GM12878 (cell line): Measurements from ENCODE around the gene SRPK3. TPM values are rescaled to one million over a fixed set of nuclear protein-coding genes. Genes with fewer than 3 reads are reported as not detected.
A peak's percentile ranks its signal among the peaks of the same experiment; 100 is the strongest.

ENCODE experiments used
- ATAC-seq: fragments of 200-7000 bp; cut with Tn5 transposase; 3 replicates; pipeline ENCODE4 v1.9.1; 2020; ENCODE audit warnings: mild to moderate bottlenecking, moderate library complexity
- BruUV-seq: library from RNA; stranded (reverse); fragments of 400-500 nt; replicated peaks from 2 replicates; lab custom pipeline; 2021; lab: Mats Ljungman, UMichigan
- CTCF ChIA-PET: fragments of 300-600 bp; sonication (Branson Sonifier 250); formaldehyde crosslinking; extraction: SDS; loops from one replicate; lab custom pipeline; 2021; ENCODE audit warnings: inconsistent platforms; lab: Yijun Ruan, JAX
- POLR2A ChIA-PET: fragments of 350-600 bp; formaldehyde crosslinking; extraction: SDS; loops from one replicate; lab custom pipeline; 2021; ENCODE audit warnings: inconsistent platforms; lab: Charles Lee
- RAD21 ChIA-PET: fragments of 300-600 bp; sonication (Branson Sonifier 250); formaldehyde crosslinking; loops from one replicate; lab custom pipeline; 2023; ENCODE audit warnings: antibody characterized with exemption; ENCODE audit not compliant: unreplicated experiment; lab: Charles Lee
- SMC1A ChIA-PET: fragments of 300-600 bp; sonication (Branson Sonifier 250); formaldehyde crosslinking; loops from one replicate; lab custom pipeline; 2023; ENCODE audit not compliant: unreplicated experiment, uncharacterized antibody; lab: Charles Lee
- DNase-seq: peaks from one replicate; pipeline ENCODE4 v3.0.0-alpha.2; 2011; ENCODE audit warnings: low read depth, low spot score
- FAIRE-seq: peaks from 3 replicates; lab custom pipeline; 2011; peaks lifted over from hg19 to GRCh38; lab: Jason Lieb, UNC
- H2AFZ ChIP-seq: 2 replicates; pipeline ENCODE4 v1.6.0; 2011; ENCODE audit warnings: low read depth, low read length, control low read depth; ENCODE audit not compliant: control insufficient read depth
- H3K27ac ChIP-seq: 2 replicates; pipeline ENCODE4 v1.5.1; 2011; ENCODE audit warnings: control low read depth; ENCODE audit not compliant: control insufficient read depth, insufficient read depth
- H3K27me3 ChIP-seq, 2 experiments: replicated peaks in 1 of 2; 2 replicates each; pipeline versions ENCODE4 v1.6.0 to v1.6.1; 2011; ENCODE audit warnings: low read length in 1 of 2; ENCODE audit not compliant: control insufficient read depth in 2 of 2, insufficient read depth in 2 of 2
- H3K36me3 ChIP-seq, 2 experiments: 2 replicates each; pipeline ENCODE4 v1.5.1; 2011; ENCODE audit warnings: low read length in 1 of 2; ENCODE audit not compliant: control insufficient read depth in 2 of 2, insufficient read depth in 2 of 2
- H3K4me1 ChIP-seq: 2 replicates; pipeline ENCODE4 v1.6.1; 2011; ENCODE audit warnings: mild to moderate bottlenecking, low read length, moderate library complexity, mixed read lengths; ENCODE audit not compliant: control insufficient read depth, insufficient read depth
- H3K4me2 ChIP-seq: 2 replicates; pipeline ENCODE4 v1.6.0; 2011; ENCODE audit warnings: control low read depth; ENCODE audit not compliant: control insufficient read depth, insufficient read depth
- H3K4me3 ChIP-seq: fragments of 200-600 bp; sonication (generic); 2 replicates; pipeline ENCODE4 v1.5.1; 2016
- H3K79me2 ChIP-seq: 2 replicates; pipeline ENCODE4 v1.6.0; 2011; ENCODE audit warnings: low read length; ENCODE audit not compliant: control insufficient read depth, insufficient read depth
- H3K9ac ChIP-seq: 2 replicates; pipeline ENCODE4 v1.8.0; 2011; ENCODE audit warnings: low read length, control low read depth, mixed read lengths; ENCODE audit not compliant: control insufficient read depth, insufficient read depth
- H3K9me3 ChIP-seq: replicated peaks from 3 replicates; pipeline ENCODE4 v1.5.1; 2011; ENCODE audit warnings: mild to moderate bottlenecking, low read length; ENCODE audit not compliant: control insufficient read depth, insufficient read depth
- H4K20me1 ChIP-seq: 2 replicates; pipeline ENCODE4 v1.6.0; 2011; ENCODE audit not compliant: control insufficient read depth, insufficient read depth
- CREB1 ChIP-seq: IDR thresholded peaks from 2 replicates; pipeline ENCODE4 v1.6.1; 2012; ENCODE audit warnings: low read depth, mild to moderate bottlenecking, inconsistent platforms
- HSF1 ChIP-seq: fragments of 150-350 bp; IDR thresholded peaks from 2 replicates; pipeline ENCODE4 v1.6.1; 2014; ENCODE audit warnings: mild to moderate bottlenecking, low read depth, low read length
- MEF2B ChIP-seq: fragments of 450-650 bp; IDR thresholded peaks from 2 replicates; pipeline ENCODE4 v1.6.1; 2018; ENCODE audit warnings: mild to moderate bottlenecking, moderate library complexity; ENCODE audit not compliant: partially characterized antibody, poor library complexity, severe bottlenecking
- RELA ChIP-seq: fragments of 450-650 bp; IDR thresholded peaks from 2 replicates; pipeline ENCODE4 v1.8.0; 2014; ENCODE audit warnings: borderline replicate concordance; ENCODE audit not compliant: partially characterized antibody
- ZNF24 ChIP-seq: fragments of 450-650 bp; IDR thresholded peaks from 2 replicates; pipeline ENCODE4 v1.6.1; 2017; ENCODE audit warnings: antibody characterized with exemption, mild to moderate bottlenecking
- WGBS: methylation state at CpG from one replicate; pipeline ENCODE4 v1.1.6; 2016; ENCODE audit warnings: low lambda C conversion rate; ENCODE audit not compliant: insufficient replicate concordance, insufficient coverage; ENCODE audit errors: missing lambda C conversion rate; 5-methylcytosine and 5-hydroxymethylcytosine counted together
- in situ Hi-C: fragments of 300-500 bp; cut with MboI; formaldehyde crosslinking; loops from 9 replicates; pipeline ENCODE4 v1.14.3; 2018; ENCODE audit warnings: mixed read lengths
- intact Hi-C: fragments of 100-400 bp; cut with micrococcal nuclease; formaldehyde crosslinking; loops from one replicate; pipeline ENCODE4 v1.14.2; 2022; ENCODE audit not compliant: unreplicated experiment
- polyA plus RNA-seq, 11 experiments: library from polyadenylated mRNA; depleted of rRNA in 4 of 11; unstranded in 6 of 11; stranded (reverse) in 5 of 11; fragments of >200 nt; fragmentation: Nextera tagmentation in 4 of 11; fragmentation: Illumina TruSeq in 1 of 11; extraction: Ambion mirVana in 4 of 11; extraction: Trizol in 1 of 11; gene quantifications; 1 replicate in 1 of 11; 2 replicates in 10 of 11; pipeline versions ENCODE4 v1.2.1 to v1.2.3, GENCODE V29; 2011 to 2016; ENCODE audit warnings: inconsistent platforms in 2 of 11, missing spikeins in 2 of 11, low read depth in 1 of 11
- total RNA-seq, 4 experiments: library from RNA; depleted of rRNA in 3 of 4; stranded (reverse); fragments of >200 nt in 3 of 4; fragmentation: Illumina TruSeq in 1 of 4; extraction: Trizol in 1 of 4; gene quantifications; 2 replicates each; pipeline versions ENCODE4 v1.2.1 to v1.2.3, GENCODE V29; 2013 to 2021
- TF ChIP-seq, protein P1 (sequence below): IDR thresholded peaks from 2 replicates; pipeline ENCODE4 v1.6.1; 2011; ENCODE audit warnings: mild to moderate bottlenecking, low read depth, low read length, moderate library complexity; ENCODE audit not compliant: insufficient replicate concordance

Gene SRPK3
- total and polyA plus RNA-seq, 10 of the 15 experiments (the other 5 are each of a cell fraction or from before 2014, with no cell fraction given), result 0.05 to 0.19 TPM; not detected in 8

DNA sequence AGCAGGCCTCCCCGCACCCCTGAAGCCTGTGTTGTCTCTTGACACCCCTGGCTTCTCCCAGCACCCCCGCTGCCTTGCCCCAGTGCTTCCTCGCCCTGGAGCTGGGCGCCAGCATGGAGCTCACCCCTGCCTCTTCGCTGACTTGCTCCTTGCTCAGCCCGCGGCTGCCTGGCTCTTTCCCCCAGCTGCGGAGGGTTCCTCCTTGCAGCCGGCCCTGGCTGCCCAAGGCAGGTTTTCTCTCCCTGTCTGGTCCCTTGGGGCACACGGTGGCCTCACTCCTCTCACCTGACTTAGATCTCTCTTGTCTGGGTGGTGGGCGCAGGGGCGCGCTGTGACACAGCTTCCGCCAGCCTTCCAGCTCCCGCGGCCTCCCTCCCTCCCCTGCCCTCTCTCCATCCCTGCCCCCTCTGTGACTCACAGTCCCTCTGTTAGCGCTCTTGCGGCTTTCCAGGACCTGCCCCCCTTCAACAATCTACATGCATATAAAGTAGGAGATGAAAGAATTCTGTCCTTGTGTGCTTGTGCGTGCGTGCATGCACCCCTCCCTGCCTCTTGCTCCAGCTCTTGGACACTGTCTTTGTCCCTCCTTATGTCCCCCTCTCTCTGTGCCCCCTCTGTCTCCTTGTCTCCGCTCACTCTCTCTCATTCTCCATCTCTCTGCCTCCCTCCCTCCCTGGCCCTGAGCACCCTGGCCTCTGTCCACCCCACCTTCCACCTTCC lies 14.6 kb upstream of the SRPK3 start:
- CTCF ChIA-PET, result interaction anchor here (0.6 to 1.0 kb wide), 3 partner anchors 98 to 200 kb away, joined by 4 read pairs; no protein-coding TSS in a partner anchor
- in situ Hi-C loops (no loop called here), intact Hi-C loops (no loop called here)
- H3K36me3 ChIP-seq, result no peaks in the 10 kb centered on the region
- ATAC-seq (no peak; the same call in 2 of the 3 replicates), DNase-seq (no peak), FAIRE-seq (no peak)
- H3K9ac ChIP-seq, result no peak overlapping the region
- BruUV-seq, result no TSS peak
- no peak overlapping the region for H3K4me2 ChIP-seq
- H3K9me3 ChIP-seq, result no peaks in the 10 kb centered on the region; the same call in 2 of the 3 replicates
- no peak overlapping the region for H3K4me3 ChIP-seq
- RAD21 ChIA-PET, result interaction anchor here (0.7 kb wide), 1 partner anchor 181 kb away, joined by 3 read pairs; no protein-coding TSS in a partner anchor
- H3K4me1 ChIP-seq, result no peaks in the 10 kb centered on the region
- POLR2A ChIA-PET, result no interaction called here
- H3K27ac ChIP-seq, result no peak overlapping the region
- TF ChIP-seq MEF2B (peak; percentile 37), ZNF24 (no peak)
- 38% methylated on average over 13 of the region's 21 CpGs for WGBS
- H3K79me2 ChIP-seq, result no peaks in the 10 kb centered on the region
- no peak overlapping the region for H2AFZ ChIP-seq
- H4K20me1 ChIP-seq, result no peaks in the 10 kb centered on the region
- SMC1A ChIA-PET, result no interaction called here
- H3K27me3 ChIP-seq, result no peaks in the 10 kb centered on the region

GRCh38 chrX:153766871-153767673 lies 13.8 kb upstream of the SRPK3 start:
- H3K4me1 ChIP-seq, result no peaks in the 10 kb centered on the region
- in situ Hi-C loops, result no loop called here
- ChIA-PET SMC1A (no interaction called here), RAD21 (no interaction called here), CTCF (interaction anchor here (1.0 kb wide), 1 partner anchor 180 kb away, joined by 4 read pairs; no protein-coding TSS in a partner anchor), POLR2A (no interaction called here)
- H3K79me2 ChIP-seq, result no peaks in the 10 kb centered on the region
- no peaks in the 10 kb centered on the region for H3K27me3 ChIP-seq
- 80% methylated on average over 56 of the region's 56 CpGs for WGBS
- H3K9ac ChIP-seq, result no peak overlapping the region
- H3K27ac ChIP-seq, result no peak overlapping the region
- FAIRE-seq (no peak), DNase-seq (no peak), ATAC-seq (no peak)
- no peaks in the 10 kb centered on the region for H4K20me1 ChIP-seq
- TF ChIP-seq HSF1 (no peak), RELA (no peak), CREB1 (no peak)
- TF ChIP-seq, protein P1, sequence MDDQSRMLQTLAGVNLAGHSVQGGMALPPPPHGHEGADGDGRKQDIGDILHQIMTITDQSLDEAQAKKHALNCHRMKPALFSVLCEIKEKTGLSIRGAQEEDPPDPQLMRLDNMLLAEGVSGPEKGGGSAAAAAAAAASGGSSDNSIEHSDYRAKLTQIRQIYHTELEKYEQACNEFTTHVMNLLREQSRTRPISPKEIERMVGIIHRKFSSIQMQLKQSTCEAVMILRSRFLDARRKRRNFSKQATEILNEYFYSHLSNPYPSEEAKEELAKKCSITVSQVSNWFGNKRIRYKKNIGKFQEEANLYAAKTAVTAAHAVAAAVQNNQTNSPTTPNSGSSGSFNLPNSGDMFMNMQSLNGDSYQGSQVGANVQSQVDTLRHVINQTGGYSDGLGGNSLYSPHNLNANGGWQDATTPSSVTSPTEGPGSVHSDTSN, result no peak
- no peak overlapping the region for H3K4me2 ChIP-seq
- intact Hi-C loops, result no loop called here
- no peak overlapping the region for H2AFZ ChIP-seq
- BruUV-seq, result no TSS peak
- H3K36me3 ChIP-seq, result no peaks in the 10 kb centered on the region
- H3K9me3 ChIP-seq, result no peaks in the 10 kb centered on the region; the same call in 2 of the 3 replicates
- H3K4me3 ChIP-seq, result no peak overlapping the region
